KMS-11 (cell line): ENCODE data around the gene ZNRF3.

ENCODE experiments used
- H2AFZ ChIP-seq: fragments of 200-600 bp; sonication (generic); 2 replicates; pipeline ENCODE4 v1.6.1; 2016; ENCODE audit warnings: antibody characterized with exemption, mixed run types, low read depth
- H3K27ac ChIP-seq: fragments of 200-600 bp; sonication (generic); 2 replicates; pipeline ENCODE4 v1.6.1; 2016; ENCODE audit warnings: mild to moderate bottlenecking, mixed run types
- H3K27me3 ChIP-seq: fragments of 200-600 bp; sonication (generic); 2 replicates; pipeline ENCODE4 v1.6.1; 2017; ENCODE audit warnings: mild to moderate bottlenecking, low read depth, mixed run types, moderate library complexity; ENCODE audit not compliant: insufficient read depth
- H3K36me3 ChIP-seq: fragments of 200-600 bp; sonication (generic); 2 replicates; pipeline ENCODE4 v1.6.1; 2017; ENCODE audit warnings: mild to moderate bottlenecking, mixed run types; ENCODE audit not compliant: insufficient read depth
- H3K4me1 ChIP-seq: fragments of 200-600 bp; sonication (generic); 2 replicates; pipeline ENCODE4 v1.6.1; 2016; ENCODE audit warnings: mild to moderate bottlenecking, low read depth, mixed run types; ENCODE audit not compliant: poor library complexity, severe bottlenecking
- H3K4me2 ChIP-seq: fragments of 200-600 bp; sonication (generic); 2 replicates; pipeline ENCODE4 v1.7.0; 2016; ENCODE audit warnings: mild to moderate bottlenecking, mixed run types
- H3K4me3 ChIP-seq: fragments of 200-600 bp; sonication (generic); IDR thresholded peaks from 2 replicates; pipeline ENCODE4 v1.6.1; 2017; ENCODE audit warnings: low read depth, low read length, mixed read lengths; ENCODE audit not compliant: insufficient read depth
- H3K79me2 ChIP-seq: fragments of 200-600 bp; sonication (generic); 2 replicates; pipeline ENCODE4 v1.6.1; 2016; ENCODE audit warnings: low read depth, mixed run types; ENCODE audit not compliant: insufficient read depth
- H3K9ac ChIP-seq: fragments of 200-600 bp; sonication (generic); 2 replicates; pipeline ENCODE4 v1.6.1; 2016; ENCODE audit warnings: mild to moderate bottlenecking, mixed run types
- H4K20me1 ChIP-seq: fragments of 200-600 bp; sonication (generic); 2 replicates; pipeline ENCODE4 v1.6.1; 2016; ENCODE audit warnings: mild to moderate bottlenecking, mixed run types; ENCODE audit not compliant: insufficient read depth
- TF ChIP-seq, protein P1 (sequence below): fragments of 200-600 bp; sonication (generic); conservative IDR thresholded peaks from 2 replicates; pipeline ENCODE4 v1.6.1; 2017; ENCODE audit warnings: low read depth, mild to moderate bottlenecking, antibody characterized with exemption, low read length, moderate library complexity, mixed read lengths

ZNRF3 gene

DNA sequence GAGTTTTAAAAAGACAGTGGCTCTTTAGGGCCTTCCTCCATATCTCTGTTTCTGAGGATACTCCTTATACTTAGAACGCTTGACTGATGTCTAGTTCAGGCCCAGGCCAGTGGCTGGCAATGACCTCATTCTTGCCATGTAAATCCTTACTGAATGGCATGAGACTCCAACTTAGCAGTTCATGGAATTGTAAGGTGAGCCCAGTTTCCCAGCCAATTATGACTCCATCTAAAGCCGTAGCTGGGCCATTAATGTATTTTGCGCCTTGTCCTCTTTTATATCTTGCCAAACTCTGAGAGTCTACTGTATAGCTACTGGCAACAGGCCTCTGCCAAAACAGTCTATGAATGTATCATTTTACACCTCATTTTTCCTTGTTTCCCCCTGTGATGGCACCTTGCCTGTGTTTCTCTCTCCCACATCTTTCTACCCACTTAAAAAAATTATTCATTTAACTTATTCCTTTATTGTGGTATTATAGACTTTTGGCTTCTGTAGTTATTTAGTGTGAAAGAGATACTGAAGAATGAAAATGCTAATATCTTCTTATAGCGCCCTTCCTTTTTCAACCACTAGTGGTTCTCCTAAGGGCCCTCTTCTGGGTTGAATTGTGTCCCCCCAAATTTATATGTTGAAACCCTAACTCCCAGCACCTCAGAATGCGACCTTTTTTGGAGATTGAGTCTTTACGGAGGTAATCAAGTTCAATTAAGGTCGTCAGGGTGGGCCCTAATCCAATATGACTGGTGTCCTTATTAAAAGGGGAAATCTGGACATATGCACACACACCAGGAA, 67.4 kb downstream of the ZNRF3 start:
- no peak overlapping the region for H3K4me2 ChIP-seq
- peaks cover 4% of the 10 kb centered on the region for H4K20me1 ChIP-seq
- H3K36me3 ChIP-seq = no peaks in the 10 kb centered on the region
- H2AFZ ChIP-seq = no peak overlapping the region
- H3K79me2 ChIP-seq = no peaks in the 10 kb centered on the region; the same call in 1 of the 2 replicates
- no peak overlapping the region for H3K9ac ChIP-seq
- H3K4me3 ChIP-seq = no peak overlapping the region
- H3K27ac ChIP-seq = no peak overlapping the region
- TF ChIP-seq, protein P1, sequence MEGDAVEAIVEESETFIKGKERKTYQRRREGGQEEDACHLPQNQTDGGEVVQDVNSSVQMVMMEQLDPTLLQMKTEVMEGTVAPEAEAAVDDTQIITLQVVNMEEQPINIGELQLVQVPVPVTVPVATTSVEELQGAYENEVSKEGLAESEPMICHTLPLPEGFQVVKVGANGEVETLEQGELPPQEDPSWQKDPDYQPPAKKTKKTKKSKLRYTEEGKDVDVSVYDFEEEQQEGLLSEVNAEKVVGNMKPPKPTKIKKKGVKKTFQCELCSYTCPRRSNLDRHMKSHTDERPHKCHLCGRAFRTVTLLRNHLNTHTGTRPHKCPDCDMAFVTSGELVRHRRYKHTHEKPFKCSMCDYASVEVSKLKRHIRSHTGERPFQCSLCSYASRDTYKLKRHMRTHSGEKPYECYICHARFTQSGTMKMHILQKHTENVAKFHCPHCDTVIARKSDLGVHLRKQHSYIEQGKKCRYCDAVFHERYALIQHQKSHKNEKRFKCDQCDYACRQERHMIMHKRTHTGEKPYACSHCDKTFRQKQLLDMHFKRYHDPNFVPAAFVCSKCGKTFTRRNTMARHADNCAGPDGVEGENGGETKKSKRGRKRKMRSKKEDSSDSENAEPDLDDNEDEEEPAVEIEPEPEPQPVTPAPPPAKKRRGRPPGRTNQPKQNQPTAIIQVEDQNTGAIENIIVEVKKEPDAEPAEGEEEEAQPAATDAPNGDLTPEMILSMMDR = no peak
- H3K4me1 ChIP-seq = peaks cover 12% of the 10 kb centered on the region
- no peaks in the 10 kb centered on the region for H3K27me3 ChIP-seq

DNA sequence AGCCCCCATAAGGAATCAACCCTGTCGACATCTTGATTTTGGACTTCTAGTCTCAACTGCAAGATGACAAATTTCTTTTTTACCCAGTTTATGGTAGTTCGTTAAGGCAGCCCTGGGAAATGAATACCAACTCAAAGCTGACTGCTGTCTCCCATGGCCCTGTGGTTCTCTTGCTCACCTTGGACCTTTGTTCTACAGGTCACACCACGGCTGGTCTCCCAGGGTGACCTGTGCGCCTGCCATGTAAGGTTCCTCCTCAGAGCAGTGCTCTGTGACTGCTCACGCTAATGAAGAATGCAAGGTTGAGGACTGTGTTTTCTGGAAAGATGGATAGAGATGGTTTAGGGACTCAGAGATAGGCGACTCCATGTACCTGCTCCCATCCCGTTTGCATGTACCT, 68.2 kb downstream of the ZNRF3 start:
- H3K79me2 ChIP-seq = no peaks in the 10 kb centered on the region; the same call in 1 of the 2 replicates
- no peak overlapping the region for H3K27ac ChIP-seq
- no peak overlapping the region for H3K4me3 ChIP-seq
- peaks cover 4% of the 10 kb centered on the region for H4K20me1 ChIP-seq
- no peaks in the 10 kb centered on the region for H3K27me3 ChIP-seq
- TF ChIP-seq, protein P1 = no peak
- H3K36me3 ChIP-seq = no peaks in the 10 kb centered on the region
- H3K9ac ChIP-seq = no peak overlapping the region
- peaks cover 19% of the 10 kb centered on the region for H3K4me1 ChIP-seq
- H3K4me2 ChIP-seq = no peak overlapping the region
- H2AFZ ChIP-seq = no peak overlapping the region

GRCh38 chr22:28951969-28952521, 68.7 kb downstream of the ZNRF3 start:
- peaks cover 22% of the 10 kb centered on the region for H3K4me1 ChIP-seq
- no peaks in the 10 kb centered on the region for H3K27me3 ChIP-seq
- H2AFZ ChIP-seq = no peak overlapping the region
- H4K20me1 ChIP-seq = peaks cover 4% of the 10 kb centered on the region
- no peak overlapping the region for H3K4me2 ChIP-seq
- H3K27ac ChIP-seq = no peak overlapping the region
- H3K9ac ChIP-seq = no peak overlapping the region
- no peak overlapping the region for H3K4me3 ChIP-seq
- no peaks in the 10 kb centered on the region for H3K79me2 ChIP-seq
- TF ChIP-seq, protein P1 = no peak
- no peaks in the 10 kb centered on the region for H3K36me3 ChIP-seq

GRCh38 chr22:28952857-28953256, 69.5 kb downstream of the ZNRF3 start:
- H3K27me3 ChIP-seq = no peaks in the 10 kb centered on the region
- peaks cover 4% of the 10 kb centered on the region for H4K20me1 ChIP-seq
- TF ChIP-seq, protein P1 = no peak
- no peak overlapping the region for H2AFZ ChIP-seq
- H3K36me3 ChIP-seq = no peaks in the 10 kb centered on the region
- peaks cover 22% of the 10 kb centered on the region for H3K4me1 ChIP-seq
- H3K27ac ChIP-seq = no peak overlapping the region
- no peaks in the 10 kb centered on the region for H3K79me2 ChIP-seq
- no peak overlapping the region for H3K9ac ChIP-seq
- H3K4me2 ChIP-seq = no peak overlapping the region
- H3K4me3 ChIP-seq = no peak overlapping the region
